Measurements from ENCODE around the gene HSPE1.

DNA sequence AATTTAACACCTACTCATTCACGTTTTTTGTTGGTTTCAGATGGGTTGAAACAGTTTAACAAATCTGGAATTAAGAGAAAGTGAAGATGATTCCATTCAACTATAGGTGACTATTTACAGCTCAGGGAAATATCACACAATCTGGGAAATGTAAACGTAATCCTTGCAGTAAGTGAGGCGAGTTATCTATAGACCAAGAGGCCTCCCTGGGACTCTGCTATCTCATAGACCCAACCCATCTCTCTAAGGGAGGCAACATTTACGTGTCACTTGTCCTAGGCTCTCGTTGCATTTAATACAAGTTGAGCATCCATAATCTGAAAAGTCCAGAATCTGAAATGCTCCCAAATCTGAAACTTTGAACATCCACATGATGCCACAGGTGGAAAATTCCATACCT, 13.7 kb downstream of the HSPE1 start:
- TF ChIP-seq YY1 (IDR thresholded peaks at IDR 0.05; ENCODE audit: low read depth, low read length) = no peak
- TF ChIP-seq CTCF (IDR thresholded peaks at IDR 0.05; ENCODE audit: control extremely low read depth in 1 of 3, insufficient read depth in 1 of 3, low read depth in 1 of 3, low read length in 3 of 3) = no peak
- no peak for TF ChIP-seq RAD21 (IDR thresholded peaks at IDR 0.05 in 1 of 2, conservative IDR thresholded peaks at IDR 0.05 in 1 of 2; ENCODE audit: low read depth in 2 of 2, low read length in 2 of 2)
- no peak for TF ChIP-seq POLR2A (IDR thresholded peaks at IDR 0.05; ENCODE audit: control extremely low read depth in 1 of 2, low read depth in 2 of 2, low read length in 2 of 2)
- TF ChIP-seq SP2 (IDR thresholded peaks at IDR 0.05; ENCODE audit: low read length) = no peak
- TF ChIP-seq EZH2 (IDR thresholded peaks at IDR 0.05; ENCODE audit: low read depth, low read length, severe bottlenecking) = no peak
- TF ChIP-seq, protein P1, sequence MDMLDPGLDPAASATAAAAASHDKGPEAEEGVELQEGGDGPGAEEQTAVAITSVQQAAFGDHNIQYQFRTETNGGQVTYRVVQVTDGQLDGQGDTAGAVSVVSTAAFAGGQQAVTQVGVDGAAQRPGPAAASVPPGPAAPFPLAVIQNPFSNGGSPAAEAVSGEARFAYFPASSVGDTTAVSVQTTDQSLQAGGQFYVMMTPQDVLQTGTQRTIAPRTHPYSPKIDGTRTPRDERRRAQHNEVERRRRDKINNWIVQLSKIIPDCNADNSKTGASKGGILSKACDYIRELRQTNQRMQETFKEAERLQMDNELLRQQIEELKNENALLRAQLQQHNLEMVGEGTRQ (IDR thresholded peaks at IDR 0.05; ENCODE audit: low read length) = no peak
- no peak for TF ChIP-seq TAF7 (optimal IDR thresholded peaks at IDR 0.05; ENCODE audit: borderline replicate concordance, low read depth, low read length)
- TF ChIP-seq, protein P2, sequence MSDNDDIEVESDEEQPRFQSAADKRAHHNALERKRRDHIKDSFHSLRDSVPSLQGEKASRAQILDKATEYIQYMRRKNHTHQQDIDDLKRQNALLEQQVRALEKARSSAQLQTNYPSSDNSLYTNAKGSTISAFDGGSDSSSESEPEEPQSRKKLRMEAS (IDR thresholded peaks at IDR 0.05) = no peak
